Measurements from ENCODE around the gene AFG1L.

GRCh38 chr6:108476376-108476775 is 181.5 kb downstream of the AFG1L start:
- TF ChIP-seq GATA2 (CRISPR knock-in tag; IDR thresholded peaks at IDR 0.05) (no peak), SIN3A (IDR thresholded peaks at IDR 0.05; ENCODE audit: borderline replicate concordance, low read depth, low read length) (no peak), MXI1 (IDR thresholded peaks at IDR 0.05; ENCODE audit: low read depth, low read length) (no peak), TEAD4 (IDR thresholded peaks at IDR 0.05; ENCODE audit: borderline replicate concordance, insufficient read depth) (no peak)
- TF ChIP-seq, protein P1, sequence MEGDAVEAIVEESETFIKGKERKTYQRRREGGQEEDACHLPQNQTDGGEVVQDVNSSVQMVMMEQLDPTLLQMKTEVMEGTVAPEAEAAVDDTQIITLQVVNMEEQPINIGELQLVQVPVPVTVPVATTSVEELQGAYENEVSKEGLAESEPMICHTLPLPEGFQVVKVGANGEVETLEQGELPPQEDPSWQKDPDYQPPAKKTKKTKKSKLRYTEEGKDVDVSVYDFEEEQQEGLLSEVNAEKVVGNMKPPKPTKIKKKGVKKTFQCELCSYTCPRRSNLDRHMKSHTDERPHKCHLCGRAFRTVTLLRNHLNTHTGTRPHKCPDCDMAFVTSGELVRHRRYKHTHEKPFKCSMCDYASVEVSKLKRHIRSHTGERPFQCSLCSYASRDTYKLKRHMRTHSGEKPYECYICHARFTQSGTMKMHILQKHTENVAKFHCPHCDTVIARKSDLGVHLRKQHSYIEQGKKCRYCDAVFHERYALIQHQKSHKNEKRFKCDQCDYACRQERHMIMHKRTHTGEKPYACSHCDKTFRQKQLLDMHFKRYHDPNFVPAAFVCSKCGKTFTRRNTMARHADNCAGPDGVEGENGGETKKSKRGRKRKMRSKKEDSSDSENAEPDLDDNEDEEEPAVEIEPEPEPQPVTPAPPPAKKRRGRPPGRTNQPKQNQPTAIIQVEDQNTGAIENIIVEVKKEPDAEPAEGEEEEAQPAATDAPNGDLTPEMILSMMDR (IDR thresholded peaks at IDR 0.05) = no peak

All from SK-N-SH (cell line).